ENCODE data around the gene ORMDL2.
"Not testable (repeated sequence)": the region's sequence is repeated elsewhere in the genome, so short reads cannot be mapped to it uniquely, and the experiment has no call there.

ORMDL2 gene

DNA sequence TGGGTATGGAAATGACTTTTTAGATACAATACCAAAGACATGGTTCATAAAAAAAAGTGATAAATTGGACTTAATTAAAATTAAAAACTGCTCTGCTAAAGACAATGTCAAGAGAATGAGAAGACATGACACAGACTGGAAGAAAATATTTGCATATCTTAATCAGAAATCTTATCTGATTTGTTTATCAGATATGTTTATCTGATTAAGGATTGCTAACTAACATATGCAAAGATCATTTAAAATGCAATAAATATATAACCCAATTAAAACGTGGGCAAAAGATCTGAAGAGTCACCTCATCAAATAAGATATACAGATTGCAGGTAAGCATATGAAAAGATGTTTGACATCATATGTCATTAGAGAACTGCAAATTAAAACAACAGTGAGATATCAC, 34.9 kb downstream of the ORMDL2 start:
- no peaks in the 10 kb centered on the region for H3K9me3 ChIP-seq (ENCODE audit: control insufficient read depth, insufficient read depth, low read length)

DNA sequence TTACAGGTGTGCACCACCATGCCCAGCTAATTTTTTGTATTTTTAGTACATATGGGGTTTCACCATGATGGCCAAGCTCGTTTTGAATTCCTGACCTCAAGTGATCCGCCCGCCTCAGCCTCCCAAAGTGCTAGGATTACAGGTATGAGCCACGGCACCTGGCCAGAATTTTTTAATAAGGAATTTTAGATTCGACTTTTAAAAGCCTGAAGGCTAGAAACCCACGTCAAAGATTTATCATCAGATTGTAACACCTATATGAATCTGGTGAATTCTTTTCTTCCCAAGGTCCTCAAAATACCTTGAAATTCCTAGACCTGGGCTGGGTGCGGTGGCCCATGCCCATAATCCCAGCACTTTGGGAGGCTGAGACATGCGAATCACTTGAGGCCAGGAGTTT, 43.6 kb downstream of the ORMDL2 start:
- Histone ChIP-seq H3K36me3 (ENCODE audit: control insufficient read depth, insufficient read depth, low read length) (no peaks in the 10 kb centered on the region), H3K4me1 (ENCODE audit: control insufficient read depth, insufficient read depth, low read length) (no peaks in the 10 kb centered on the region), H3K4me3 (ENCODE audit: low read depth, low read length) (no peak overlapping the region), H3K9me3 (ENCODE audit: control insufficient read depth, insufficient read depth, low read length) (no peaks in the 10 kb centered on the region), H3K27ac (ENCODE audit: low read depth, low read length) (no peak overlapping the region), H3K27me3 (ENCODE audit: control insufficient read depth, insufficient read depth, low read length) (no peaks in the 10 kb centered on the region), H3K9ac (ENCODE audit: low read depth, low read length) (no peak overlapping the region)

More for the DNA sequence above, 34.9 kb downstream of the ORMDL2 start:
- Histone ChIP-seq H3K36me3 (ENCODE audit: control insufficient read depth, insufficient read depth, low read length) (no peaks in the 10 kb centered on the region), H3K4me1 (ENCODE audit: control insufficient read depth, insufficient read depth, low read length) (no peaks in the 10 kb centered on the region), H3K27ac (ENCODE audit: low read depth, low read length) (no peak overlapping the region), H3K4me3 (ENCODE audit: low read depth, low read length) (no peak overlapping the region), H3K27me3 (ENCODE audit: control insufficient read depth, insufficient read depth, low read length) (no peaks in the 10 kb centered on the region), H3K9ac (ENCODE audit: low read depth, low read length) (no peak overlapping the region)

DNA sequence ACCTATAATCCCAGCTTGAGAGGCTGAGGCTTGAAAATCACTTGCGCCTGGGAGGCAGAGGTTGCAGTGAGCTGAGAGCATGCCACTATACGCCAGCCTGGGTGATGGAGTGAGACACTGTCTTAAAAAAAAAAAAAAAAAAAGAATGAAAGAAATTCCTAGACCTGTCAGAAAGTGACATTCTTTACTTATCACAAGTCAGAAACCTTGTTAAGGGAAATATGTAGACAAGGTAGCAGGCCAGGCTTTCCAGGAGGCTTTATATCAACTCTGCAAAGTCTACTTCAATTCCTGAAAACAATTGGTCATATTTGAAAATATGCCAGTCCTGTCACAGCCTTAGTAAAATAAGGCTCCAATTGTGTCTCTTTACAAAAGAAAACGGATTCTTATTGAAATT, 44.0 kb downstream of the ORMDL2 start:
- Histone ChIP-seq H3K4me3 (ENCODE audit: low read depth, low read length) (no peak overlapping the region), H3K36me3 (ENCODE audit: control insufficient read depth, insufficient read depth, low read length) (no peaks in the 10 kb centered on the region), H3K4me1 (ENCODE audit: control insufficient read depth, insufficient read depth, low read length) (no peaks in the 10 kb centered on the region), H3K27me3 (ENCODE audit: control insufficient read depth, insufficient read depth, low read length) (no peaks in the 10 kb centered on the region), H3K9ac (ENCODE audit: low read depth, low read length) (no peak overlapping the region), H3K9me3 (ENCODE audit: control insufficient read depth, insufficient read depth, low read length) (no peaks in the 10 kb centered on the region), H3K27ac (ENCODE audit: low read depth, low read length) (no peak overlapping the region)

DNA sequence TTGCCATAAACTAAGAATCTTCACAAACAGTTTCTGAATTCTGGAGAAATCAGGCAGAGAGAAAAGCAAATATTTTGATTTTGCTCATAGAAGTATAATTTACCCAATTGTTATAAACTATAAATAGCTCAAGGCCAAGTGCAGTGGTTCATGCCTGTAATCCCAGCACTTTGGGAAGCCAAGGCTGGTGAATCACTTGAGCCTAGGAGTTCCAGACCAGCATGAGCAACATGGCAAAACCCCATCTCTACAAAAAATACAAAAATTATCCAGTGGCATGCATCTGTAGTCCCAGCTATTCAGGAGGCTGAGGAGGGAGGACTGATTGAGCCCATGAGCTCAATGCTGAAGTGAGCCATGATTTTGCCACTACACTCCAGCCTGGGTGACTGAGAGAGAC, 44.4 kb downstream of the ORMDL2 start:
- Histone ChIP-seq H3K4me1 (ENCODE audit: control insufficient read depth, insufficient read depth, low read length) (no peaks in the 10 kb centered on the region), H3K4me3 (ENCODE audit: low read depth, low read length) (no peak overlapping the region), H3K27ac (ENCODE audit: low read depth, low read length) (no peak overlapping the region), H3K27me3 (ENCODE audit: control insufficient read depth, insufficient read depth, low read length) (no peaks in the 10 kb centered on the region), H3K36me3 (ENCODE audit: control insufficient read depth, insufficient read depth, low read length) (no peaks in the 10 kb centered on the region), H3K9me3 (ENCODE audit: control insufficient read depth, insufficient read depth, low read length) (no peaks in the 10 kb centered on the region), H3K9ac (ENCODE audit: low read depth, low read length) (no peak overlapping the region)

DNA sequence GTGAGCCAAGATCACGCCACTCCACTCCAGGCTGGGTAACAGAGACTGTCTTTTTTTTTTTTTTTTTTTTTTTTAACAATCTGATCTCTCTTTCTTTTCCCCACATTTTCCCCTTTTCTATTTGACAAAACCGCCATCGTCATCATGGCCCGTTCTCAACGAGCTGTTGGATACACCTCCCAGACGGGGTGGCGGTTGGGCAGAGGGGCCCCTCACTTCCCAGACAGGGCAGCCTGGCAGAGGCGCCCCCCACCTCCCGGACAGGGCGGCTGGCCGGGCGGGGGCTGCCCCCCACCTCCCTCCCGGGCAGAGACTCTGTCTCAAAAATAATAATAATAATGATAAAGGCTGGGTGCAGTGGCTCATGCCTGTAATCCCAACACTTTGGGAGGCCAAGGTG, 45.1 kb downstream of the ORMDL2 start:
- not testable (repeated sequence) for H3K9ac ChIP-seq (ENCODE audit: low read depth, low read length); H3K9me3 ChIP-seq (ENCODE audit: control insufficient read depth, insufficient read depth, low read length); H3K4me3 ChIP-seq (ENCODE audit: low read depth, low read length); H3K27me3 ChIP-seq (ENCODE audit: control insufficient read depth, insufficient read depth, low read length); H3K27ac ChIP-seq (ENCODE audit: low read depth, low read length); H3K36me3 ChIP-seq (ENCODE audit: control insufficient read depth, insufficient read depth, low read length); H3K4me1 ChIP-seq (ENCODE audit: control insufficient read depth, insufficient read depth, low read length)

DNA sequence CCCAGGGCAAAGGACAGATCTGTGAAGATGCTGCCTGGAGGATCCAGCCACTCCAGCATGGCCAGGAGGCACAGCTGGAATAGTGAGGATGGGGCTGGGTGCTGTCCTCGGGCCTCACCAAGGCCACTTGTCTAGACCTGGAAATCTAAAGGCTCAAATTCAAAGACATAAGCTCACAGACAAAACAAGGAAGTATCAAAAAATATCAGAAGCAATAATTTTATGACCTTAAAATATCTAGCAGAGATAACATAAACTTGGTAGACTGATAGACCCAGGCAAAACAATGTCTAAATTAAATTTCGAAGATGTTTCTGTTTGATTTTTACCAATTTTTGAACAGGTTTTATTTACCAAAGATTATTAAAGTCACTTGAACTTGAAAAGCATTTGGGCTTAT, 47.5 kb downstream of the ORMDL2 start:
- no peaks in the 10 kb centered on the region for H3K4me1 ChIP-seq (ENCODE audit: control insufficient read depth, insufficient read depth, low read length)
- no peak overlapping the region for H3K4me3 ChIP-seq (ENCODE audit: low read depth, low read length)
- H3K9ac ChIP-seq (ENCODE audit: low read depth, low read length) = no peak overlapping the region
- no peaks in the 10 kb centered on the region for H3K9me3 ChIP-seq (ENCODE audit: control insufficient read depth, insufficient read depth, low read length)
- H3K27me3 ChIP-seq (ENCODE audit: control insufficient read depth, insufficient read depth, low read length) = no peaks in the 10 kb centered on the region
- H3K36me3 ChIP-seq (ENCODE audit: control insufficient read depth, insufficient read depth, low read length) = no peaks in the 10 kb centered on the region
- no peak overlapping the region for H3K27ac ChIP-seq (ENCODE audit: low read depth, low read length)

DNA sequence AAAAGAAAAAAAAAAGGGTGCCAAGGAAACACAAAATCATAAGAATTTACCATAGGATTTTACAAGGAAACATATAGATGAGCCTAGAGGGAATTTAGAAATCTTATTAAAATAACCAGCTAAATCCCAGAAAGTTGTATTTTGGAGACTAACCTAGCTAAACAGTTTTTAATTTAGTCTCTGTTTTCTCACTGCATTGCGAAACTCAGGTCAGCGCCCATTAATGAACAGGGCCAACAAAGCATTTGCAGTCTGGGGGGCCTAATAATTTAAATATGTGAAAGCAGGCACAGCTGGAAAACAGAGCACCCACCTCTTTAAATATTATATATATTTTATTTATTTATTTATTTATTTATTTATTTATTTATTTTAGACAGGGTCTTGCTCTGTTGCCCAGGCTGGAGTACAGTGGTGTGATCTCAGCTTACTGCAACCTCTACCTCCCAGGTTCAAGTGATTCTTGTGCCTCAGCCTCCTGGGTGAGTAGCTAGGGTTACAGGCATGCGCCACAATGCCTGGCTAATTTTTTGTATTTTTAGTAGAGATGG, 48.7 kb downstream of the ORMDL2 start:
- H3K9me3 ChIP-seq (ENCODE audit: control insufficient read depth, insufficient read depth, low read length); H3K27me3 ChIP-seq (ENCODE audit: control insufficient read depth, insufficient read depth, low read length); H3K9ac ChIP-seq (ENCODE audit: low read depth, low read length); H3K36me3 ChIP-seq (ENCODE audit: control insufficient read depth, insufficient read depth, low read length); H3K4me3 ChIP-seq (ENCODE audit: low read depth, low read length); H3K27ac ChIP-seq (ENCODE audit: low read depth, low read length); H3K4me1 ChIP-seq (ENCODE audit: control insufficient read depth, insufficient read depth, low read length): not testable (repeated sequence)

Data from HUES48 (cell line).